ENCODE data around the gene E2F4.

The E2F4 gene

DNA sequence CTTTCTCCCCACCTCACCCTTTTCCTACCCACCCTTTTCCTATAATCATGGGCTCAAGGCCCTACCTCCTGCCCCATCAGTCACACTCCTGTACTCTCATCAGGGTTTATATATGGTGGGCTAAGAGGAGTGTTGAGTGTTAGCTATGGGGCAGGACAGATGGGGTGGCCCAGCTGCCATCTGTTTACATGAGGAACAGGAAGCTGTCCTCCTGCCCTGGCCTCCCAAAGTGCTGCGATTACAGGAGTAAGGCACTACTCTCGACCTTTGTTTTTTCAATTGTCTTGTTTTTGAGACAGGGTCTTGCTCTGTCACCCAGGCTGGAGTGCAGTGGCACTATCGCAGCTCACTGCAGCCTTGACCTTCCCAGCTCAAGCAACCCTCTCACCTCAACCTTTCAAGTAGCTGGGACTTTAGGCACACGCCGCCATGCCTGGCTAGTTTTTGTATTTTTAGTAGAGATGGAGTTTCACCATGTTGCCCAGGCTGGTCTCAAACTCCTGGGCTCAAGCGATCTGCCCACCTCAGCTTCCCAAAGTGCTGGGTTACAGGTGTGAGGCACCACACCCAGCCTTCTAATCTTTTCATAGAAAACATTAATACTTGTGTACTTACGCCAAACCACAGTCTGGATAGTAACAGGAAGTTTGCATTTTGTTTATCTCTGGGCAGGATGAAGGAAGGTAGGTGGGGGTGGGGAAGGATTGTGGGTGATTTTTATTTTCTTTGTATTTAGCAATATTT is 33.9 kb upstream of the E2F4 start:
- no peak for DNase-seq

DNA sequence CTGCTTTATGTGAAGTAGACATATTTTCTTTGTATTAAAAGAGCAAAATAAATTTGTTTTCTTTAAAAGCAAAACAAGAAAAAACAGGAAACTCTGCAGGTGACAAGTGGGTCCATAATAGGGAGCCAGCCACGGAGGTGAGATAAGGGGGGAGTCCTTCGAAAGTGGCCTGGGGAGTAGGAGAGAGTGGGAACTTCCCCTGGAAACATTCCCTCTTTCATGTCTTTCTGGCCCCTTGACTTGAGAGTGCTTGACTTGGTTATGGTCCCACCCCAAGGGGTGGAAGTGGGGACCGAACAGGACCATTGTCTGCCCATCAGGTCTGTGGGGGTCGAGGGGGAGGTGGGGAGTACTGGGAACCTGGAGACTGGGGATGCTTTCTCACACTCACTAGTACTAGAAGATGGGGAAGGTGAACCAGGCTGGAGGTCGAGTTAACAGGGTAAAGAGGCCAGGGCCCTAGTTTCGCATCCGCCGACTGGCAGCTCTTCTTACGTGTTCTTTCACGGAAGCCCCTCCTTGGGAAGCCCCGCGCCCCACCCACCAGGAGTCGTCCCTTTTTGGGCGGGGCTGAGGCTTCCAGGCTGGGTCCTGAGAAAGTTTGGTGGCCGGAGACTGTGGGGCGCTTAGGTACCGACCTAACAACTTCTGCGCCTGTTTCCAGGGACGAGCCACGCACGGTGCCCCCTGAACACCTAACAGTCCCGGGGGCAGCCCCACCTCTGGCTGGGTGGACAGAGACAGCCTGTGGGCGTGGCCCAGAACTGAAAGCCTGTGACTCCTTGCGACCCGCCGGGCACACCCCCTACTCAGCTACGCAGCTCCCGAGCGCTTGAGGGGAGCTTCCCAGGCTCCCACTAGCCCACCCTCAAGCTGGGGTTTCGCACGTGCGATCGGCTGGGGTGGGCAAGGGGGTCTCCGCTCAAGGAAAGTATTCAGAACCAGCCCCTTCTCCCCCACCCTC is 33.0 kb upstream of the E2F4 start:
- DNase-seq: peak in 1 of 3 experiments; percentile 29

DNA sequence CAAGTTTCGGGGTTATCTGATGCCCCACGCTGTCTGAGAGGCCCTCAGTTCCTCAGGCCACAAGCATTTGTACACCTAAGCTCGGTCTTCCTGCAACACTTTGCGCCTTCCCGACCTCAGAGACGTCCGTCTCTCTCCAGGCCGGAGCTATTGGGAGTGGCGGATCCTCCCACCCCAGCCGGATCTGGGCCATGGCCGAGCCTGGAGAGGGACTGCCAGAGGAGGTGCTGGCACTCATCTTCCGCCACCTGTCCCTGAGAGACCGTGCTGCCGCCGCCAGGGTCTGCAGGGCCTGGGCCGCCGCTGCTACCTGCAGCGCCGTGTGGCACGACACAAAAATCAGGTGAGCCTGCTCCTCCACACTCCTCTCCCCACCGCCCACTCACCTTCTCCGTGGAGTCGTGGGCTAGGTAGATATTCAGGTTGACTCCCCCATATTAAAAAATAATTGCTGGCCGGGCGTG is 30.3 kb upstream of the E2F4 start:
- DNase-seq: no peak

DNA sequence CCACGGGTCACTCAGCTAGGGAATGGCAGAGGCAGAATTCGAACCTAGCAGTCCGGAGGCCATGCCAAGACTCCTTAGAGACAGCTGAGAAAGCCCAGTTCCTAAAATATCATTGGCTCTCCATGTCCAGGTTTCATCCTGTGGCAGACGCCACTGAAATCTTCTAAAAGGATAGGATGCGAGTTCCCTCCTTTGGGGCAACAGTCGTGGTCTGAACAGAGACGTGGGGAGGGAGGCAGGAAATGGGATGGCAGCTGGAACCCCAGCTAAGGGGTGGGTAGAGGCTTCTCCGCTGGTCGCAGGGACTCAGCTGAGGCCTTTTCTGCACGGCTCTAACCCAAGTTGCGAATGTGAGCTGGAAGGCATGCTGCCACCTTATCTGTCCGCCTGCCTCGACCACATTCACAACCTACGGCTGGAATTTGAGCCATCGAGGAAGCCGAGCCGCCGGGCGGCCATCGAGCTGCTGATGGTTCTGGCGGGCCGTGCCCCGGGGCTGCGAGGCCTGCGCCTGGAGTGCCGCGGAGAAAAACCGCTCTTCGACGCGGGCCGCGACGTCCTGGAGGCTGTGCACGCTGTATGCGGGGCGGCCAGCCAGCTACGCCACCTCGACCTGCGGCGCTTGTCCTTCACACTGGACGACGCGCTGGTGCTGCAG is 29.3 kb upstream of the E2F4 start:
- no peak for DNase-seq

DNA sequence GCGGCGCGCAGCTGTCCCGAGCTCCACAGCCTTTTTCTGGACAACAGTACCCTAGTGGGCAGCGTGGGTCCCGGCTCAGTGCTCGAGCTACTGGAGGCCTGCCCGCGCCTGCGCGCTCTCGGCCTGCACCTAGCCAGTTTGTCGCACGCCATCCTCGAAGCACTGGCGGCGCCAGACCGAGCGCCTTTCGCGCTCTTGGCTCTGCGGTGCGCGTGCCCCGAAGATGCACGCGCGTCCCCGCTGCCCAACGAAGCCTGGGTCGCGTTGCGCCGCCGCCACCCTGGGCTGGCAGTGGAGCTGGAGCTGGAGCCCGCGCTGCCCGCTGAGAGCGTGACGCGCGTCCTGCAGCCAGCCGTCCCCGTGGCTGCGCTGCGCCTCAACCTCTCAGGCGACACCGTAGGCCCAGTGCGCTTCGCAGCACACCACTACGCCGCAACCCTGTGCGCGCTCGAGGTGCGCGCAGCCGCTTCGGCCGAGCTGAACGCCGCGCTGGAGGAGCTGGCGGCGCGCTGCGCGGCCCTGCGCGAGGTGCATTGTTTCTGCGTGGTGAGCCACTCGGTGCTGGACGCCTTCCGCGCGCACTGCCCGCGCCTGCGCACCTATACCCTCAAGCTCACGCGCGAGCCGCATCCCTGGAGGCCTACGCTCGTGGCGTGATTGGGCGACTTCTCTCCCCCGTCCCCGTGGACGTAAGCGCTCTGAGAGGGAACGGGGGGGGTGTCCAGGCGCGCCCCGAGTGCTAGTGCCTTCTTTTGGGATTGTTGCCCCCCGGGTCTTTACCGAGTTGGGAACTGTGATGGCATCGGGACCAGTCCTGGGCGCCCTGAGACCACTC is 28.6 kb upstream of the E2F4 start:
- peak; percentile 78 to 98 (median 92) for DNase-seq

DNA sequence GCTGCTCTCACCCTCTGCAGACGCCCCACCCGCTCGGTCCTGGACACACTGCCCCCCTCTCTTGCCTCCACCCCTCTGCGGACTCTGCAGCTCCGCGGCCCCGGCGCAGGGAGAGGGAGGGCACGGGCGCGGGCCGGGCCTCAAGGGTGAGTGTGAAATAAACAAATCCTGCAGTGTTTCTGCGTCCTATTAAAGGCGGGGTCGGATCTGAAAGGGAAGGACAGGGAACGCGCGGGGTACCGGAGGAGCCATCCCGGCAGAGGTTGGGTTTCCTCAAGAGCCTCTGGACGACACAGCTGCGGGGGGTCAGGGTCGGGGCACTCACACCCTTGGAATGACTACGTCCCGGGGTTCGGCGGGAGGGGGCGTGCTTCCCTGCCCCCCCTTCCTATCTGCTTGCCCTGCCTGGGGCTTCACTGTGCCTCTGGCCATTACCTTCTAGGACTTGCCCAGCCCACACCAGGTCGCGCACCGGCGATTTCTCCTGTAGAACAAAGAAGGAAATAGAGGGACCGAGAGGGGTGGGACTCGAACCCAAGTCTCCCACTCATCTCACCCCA is 27.9 kb upstream of the E2F4 start:
- peak; percentile 14 to 84 (median 78) for DNase-seq

DNA sequence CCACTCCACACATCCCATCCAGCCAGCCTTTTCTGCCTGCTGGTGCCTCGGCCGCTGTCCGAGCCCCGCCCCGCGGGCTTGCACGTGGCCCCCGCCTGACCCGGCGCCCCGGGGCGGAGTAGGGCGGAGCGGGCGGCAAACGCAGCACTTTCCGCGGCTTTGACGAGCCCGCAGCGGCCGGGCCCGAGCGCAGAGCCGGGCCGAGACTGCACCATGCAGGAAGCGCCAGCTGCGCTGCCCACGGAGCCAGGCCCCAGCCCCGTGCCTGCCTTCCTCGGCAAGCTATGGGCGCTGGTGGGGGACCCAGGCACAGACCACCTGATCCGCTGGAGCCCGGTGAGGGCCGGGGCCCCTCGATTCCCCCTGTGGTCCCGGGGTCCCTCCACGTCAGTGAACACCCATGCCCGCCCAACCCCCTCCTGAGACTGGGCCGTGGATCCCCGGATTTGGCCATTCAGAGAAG is 27.3 kb upstream of the E2F4 start, which contains the start of gene HSF4:
Gene HSF4, plus strand, starts transcription at position 147 of the 463 bp plus-strand sequence. Its CDS starts 67 bp downstream, at position 214.
- DNase-seq: peak; percentile 19 to 69 (median 59)

DNA sequence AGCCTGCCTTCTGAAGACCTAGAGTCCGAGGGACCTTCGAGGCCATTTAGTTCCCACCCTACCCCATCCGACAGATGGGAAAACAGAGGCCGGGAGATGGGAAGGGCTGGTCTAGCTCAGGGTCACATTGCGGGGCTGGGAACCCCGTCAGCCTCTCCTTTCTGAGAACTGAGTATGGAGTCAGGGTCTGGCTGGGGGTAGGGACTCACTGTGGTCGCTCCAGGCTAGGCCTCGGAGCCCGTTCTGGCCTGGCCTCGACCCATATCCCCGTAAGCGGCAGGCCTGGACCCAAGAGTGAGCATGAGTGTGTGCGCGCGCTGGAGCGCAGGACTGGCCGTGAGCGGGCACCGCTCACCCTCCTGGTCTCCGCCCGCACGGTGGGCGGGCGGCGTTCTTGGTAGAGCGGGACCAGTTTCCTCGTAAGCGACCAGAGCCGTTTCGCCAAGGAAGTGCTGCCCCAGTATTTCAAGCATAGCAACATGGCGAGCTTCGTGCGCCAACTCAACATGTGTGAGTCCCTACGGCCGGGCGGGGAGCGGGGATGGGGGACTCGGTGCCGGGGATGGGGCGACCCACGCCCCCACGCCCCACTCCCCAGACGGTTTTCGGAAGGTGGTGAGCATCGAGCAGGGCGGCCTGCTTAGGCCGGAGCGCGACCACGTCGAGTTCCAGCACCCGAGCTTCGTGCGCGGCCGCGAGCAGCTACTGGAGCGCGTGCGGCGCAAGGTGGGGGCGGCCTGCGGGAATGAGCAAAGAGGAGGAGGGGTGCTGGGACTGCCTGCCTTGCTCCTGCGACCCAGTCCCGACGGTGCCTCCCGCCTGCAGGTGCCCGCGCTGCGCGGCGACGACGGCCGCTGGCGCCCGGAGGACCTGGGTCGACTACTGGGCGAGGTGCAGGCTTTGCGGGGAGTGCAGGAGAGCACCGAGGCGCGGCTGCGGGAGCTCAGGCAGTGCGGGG is 26.6 kb upstream of the E2F4 start:
- no peak for DNase-seq

DNA sequence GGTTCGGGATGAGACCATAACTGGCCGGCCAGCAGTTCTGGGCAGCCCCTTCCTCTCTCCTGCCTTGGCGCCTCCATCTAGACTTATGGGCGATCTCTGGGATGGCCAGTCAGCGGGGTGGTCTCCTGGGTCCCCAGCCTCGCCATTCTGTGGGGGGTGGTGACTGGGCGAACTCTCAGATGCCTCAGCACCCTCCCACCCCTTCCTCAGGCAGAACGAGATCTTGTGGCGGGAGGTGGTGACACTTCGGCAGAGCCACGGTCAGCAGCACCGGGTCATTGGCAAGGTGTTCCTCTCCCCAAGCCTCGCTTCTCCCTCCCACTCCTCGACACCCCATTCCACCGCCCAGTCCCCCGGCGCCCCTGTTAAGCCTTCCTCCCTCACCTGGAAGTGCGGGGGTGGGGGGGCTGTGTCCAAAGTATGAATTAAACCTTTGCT is 25.8 kb upstream of the E2F4 start:
- no peak for DNase-seq

DNA sequence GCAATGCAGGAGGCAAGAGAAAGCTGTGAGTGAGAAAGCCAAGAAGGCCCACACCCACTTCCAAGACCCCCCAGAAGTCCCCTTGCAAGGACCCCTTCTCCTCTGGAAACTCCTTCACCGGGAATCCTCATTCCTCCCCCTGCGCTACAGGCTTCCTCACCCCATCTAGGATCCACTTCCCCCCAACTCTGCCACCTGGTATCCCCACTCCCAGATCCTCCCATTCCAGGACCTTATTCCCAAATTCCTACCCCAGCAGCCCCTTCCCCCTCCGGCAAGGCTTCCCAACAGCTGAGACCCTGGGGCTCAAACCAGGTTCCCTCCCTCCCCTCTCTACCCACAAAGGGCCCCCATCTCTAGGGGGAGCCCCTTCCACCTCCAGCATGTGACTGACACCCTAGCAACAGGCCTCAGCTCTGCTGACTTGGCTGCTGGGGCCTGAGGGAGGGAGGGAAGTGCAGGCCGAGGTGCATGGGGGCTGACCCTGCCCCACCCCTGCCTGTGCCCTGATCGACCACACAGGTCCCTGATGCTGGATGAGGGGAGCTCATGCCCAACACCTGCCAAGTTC is 25.3 kb upstream of the E2F4 start:
- DNase-seq: no peak

DNA sequence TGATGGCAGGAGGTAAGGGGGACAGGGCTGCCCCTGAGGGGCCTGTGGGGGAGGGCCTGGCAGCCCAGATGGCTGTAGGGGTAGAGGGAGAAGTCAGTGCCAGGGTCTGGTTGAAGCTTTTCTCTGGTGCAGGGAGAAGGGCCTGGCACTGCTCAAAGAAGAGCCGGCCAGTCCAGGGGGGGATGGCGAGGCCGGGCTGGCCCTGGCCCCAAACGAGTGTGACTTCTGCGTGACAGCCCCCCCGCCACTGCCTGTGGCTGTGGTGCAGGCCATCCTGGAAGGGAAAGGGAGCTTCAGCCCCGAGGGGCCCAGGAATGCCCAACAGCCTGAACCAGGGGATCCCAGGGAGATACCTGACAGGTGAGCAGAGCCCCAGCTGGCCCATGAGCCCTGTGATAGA is 24.4 kb upstream of the E2F4 start:
- no peak for DNase-seq

DNA sequence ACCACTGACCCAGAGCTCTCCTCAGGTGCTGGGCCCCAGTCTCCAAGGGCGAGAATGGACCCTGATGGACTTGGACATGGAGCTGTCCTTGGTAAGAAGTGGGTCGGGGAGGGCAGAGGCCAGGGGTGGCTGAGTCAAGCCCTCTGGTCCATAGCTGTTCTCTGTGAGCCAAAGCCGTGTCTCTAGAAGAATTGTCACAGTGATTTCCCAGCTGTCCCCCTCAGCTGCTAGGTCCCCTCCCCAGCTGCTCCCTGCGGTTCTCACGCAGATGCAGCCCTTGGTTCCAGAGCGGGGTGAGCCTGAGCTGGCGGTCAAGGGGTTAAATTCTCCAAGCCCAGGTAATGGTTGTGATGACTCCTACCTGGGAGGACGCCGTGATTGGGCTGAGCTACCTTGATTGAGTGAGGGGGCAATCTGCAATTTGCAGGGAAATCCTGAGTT is 22.9 kb upstream of the E2F4 start:
- no peak for DNase-seq

DNA sequence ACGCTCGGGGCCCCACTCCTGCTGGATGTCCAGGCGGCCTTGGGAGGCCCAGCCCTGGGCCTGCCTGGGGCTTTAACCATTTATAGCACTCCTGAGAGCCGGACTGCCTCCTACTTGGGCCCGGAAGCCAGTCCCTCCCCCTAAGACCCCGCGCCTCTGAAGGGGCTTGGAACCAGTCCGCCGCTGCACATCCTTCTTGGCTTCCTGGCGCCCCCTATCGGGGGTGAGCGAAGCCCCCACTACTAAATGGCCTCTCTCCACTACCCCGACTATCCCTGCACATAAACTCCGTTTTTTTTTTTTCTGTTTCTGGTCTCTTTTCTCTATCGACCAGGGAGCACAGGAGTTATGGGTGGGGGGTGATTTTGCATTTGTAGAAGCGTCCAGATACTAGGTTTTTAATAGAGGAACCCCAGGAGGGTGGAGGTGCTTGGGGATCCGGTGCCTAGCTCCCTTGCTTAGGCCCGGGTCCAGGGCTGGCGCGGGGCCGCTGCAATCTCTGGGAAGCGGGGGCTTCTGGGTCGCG is 22.2 kb upstream of the E2F4 start:
- DNase-seq: peak in 1 of 3 experiments; percentile 39

DNA sequence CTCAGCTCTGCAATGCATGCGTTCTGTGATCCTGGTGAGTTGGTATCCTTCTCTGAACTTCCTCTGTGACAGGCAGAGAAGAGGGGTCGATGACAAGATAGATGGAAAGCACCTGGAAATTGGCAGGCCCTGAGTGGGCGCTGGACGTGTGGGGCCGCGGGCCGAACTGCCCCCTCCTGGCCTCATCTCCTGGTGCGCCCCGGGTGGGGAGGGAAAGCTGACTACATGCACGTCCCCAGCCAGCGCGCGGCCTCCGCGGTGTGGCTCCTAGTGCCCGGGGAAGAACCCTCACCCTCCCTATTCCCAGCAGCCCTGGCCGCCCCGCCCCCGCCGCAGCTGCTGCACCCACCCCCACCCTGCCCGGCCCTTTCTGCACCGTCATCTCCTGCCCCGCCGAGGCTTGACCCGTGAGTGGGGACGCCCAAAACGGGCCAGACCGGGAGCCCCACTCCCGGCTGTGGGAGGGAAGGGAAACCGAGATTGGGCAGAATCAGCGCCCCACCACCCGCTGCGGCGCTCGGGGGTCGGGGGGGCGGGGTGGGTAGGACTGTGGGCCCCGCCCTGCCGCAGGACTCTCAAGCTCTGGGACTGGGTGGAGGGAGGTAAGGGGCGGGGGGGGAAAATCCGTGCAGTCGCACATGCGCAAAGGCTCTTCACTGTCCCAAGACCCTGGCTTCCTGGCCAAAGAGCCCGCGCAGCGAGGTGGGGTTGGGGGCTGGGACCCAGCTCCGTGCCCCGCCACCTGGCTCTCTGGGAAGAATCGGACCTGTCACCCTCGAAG is 21.6 kb upstream of the E2F4 start, which contains the start of gene NOL3:
Gene NOL3, plus strand, starts transcription at position 371 of the 781 bp plus-strand sequence.
- DNase-seq: peak; percentile 47 to 84 (median 80)

DNA sequence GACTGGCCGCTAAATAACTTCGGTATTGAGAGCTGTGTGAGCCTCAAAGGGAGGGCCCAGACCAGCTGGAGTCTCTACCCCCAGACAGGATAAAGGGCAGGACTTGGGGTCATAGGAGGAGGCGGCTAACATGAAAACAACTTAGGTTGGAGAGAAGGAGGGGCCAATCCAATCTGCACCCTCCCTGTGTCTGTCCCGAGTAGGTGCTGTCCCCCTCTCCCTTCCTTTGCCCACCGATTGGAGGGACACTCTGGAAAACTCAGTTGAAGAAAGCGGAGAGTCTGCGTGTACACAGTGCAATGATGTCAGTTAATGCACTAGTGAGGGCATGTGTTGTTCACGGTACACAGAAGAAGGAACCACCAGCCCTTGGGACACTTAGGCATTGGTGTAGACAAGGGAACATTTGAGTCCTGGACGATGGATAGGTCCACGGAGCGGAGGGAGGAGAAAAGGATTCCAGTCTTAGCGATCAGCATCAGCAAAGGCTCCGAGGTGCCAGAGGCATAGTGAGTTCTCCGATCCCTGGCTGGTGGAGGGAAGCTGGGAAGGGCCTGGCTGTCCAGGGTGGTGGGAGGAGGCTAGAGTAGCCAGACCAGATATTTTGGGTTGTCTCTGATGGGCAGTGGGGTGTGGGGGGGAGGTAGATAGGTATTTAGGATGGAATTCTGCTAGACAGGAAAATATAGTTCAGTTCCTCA is 20.9 kb upstream of the E2F4 start:
- no peak for DNase-seq

DNA sequence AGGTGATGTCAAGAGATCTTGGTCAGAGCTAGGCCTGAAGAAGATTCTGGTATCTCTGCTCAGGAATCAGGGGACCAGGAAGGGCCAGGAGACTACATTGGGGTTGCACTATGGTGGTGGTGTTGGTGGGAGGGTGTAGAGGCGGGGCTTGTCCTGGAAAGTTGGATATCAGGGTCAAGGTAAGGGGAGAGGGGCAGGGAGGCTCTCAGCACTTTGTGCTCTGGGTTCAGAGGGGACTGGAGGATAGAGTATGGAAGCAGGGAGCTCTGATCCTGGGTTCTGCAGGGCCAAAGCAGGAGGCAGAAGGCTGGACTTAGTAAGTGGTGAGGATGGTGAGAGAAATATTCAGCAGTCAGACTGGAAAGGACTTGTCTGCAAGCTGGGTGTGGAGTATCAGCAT is 18.6 kb upstream of the E2F4 start:
- no peak for DNase-seq

DNA sequence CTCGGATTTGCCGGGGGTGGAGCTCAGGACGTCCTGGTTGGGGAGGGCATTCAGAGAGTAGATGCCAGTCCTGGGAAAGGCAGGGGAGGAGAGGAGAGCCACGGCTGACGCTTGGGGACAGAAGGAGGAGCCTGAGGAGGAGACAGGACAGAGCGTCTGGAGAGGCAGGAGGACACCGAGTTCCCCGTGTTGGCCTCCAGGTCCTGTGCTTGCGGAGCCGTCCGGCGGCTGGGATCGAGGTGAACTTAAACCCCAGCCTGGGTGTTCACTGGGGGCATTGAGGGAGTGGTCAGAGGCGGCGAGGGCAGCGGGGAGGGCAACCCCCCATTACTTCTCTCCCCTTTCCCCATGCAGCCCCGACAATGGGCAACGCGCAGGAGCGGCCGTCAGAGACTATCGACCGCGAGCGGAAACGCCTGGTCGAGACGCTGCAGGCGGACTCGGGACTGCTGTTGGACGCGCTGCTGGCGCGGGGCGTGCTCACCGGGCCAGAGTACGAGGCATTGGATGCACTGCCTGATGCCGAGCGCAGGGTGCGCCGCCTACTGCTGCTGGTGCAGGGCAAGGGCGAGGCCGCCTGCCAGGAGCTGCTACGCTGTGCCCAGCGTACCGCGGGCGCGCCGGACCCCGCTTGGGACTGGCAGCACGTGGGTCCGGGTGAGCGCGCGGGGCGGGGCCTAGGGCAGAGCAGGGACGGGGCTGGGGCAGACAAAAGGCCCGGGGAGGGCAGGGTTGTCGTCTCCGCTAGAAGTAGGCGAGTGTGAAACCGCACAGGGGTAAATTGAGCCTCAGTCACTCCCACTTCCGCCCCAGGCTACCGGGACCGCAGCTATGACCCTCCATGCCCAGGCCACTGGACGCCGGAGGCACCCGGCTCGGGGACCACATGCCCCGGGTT is 17.9 kb upstream of the E2F4 start:
- DNase-seq: peak; percentile 63 to 75 (median 73)

All from NCI-H1417 (cell line).